Measurements from ENCODE around the gene PLEKHM1.
A peak's percentile ranks its signal among the peaks of the same experiment; 100 is the strongest.

PLEKHM1 gene

GRCh38 chr17:45425125-45425983, 65.2 kb downstream of the PLEKHM1 start:
- DNase-seq = no peak

- no peak for DNase-seq
Observed at GRCh38 chr17:45424769-45425124, 65.8 kb downstream of the PLEKHM1 start.

GRCh38 chr17:45423975-45424335, 66.6 kb downstream of the PLEKHM1 start:
- DNase-seq = no peak

- no peak for DNase-seq
Observed at GRCh38 chr17:45423304-45423974, 67.1 kb downstream of the PLEKHM1 start.

GRCh38 chr17:45414990-45415881, 75.3 kb downstream of the PLEKHM1 start:
- no peak for DNase-seq

- peak in 1 of 2 donors; percentile 76 for DNase-seq
Observed at GRCh38 chr17:45413498-45413923, 77.0 kb downstream of the PLEKHM1 start.

GRCh38 chr17:45411348-45412105, 79.0 kb downstream of the PLEKHM1 start:
- no peak for DNase-seq

- DNase-seq = peak; percentile 61 to 64
Observed at GRCh38 chr17:45410144-45411091, 80.1 kb downstream of the PLEKHM1 start.

GRCh38 chr17:45409659-45410076, 80.9 kb downstream of the PLEKHM1 start:
- DNase-seq = no peak

- no peak for DNase-seq
Observed at GRCh38 chr17:45408611-45409421, 81.7 kb downstream of the PLEKHM1 start.

GRCh38 chr17:45406107-45406506, 84.4 kb downstream of the PLEKHM1 start:
- DNase-seq = no peak

- no peak for DNase-seq
Observed at GRCh38 chr17:45405250-45406086, 85.1 kb downstream of the PLEKHM1 start.

- DNase-seq = no peak
Observed at GRCh38 chr17:45404870-45405249, 85.7 kb downstream of the PLEKHM1 start.

- no peak for DNase-seq
Observed at GRCh38 chr17:45403906-45404490, 86.5 kb downstream of the PLEKHM1 start.

- no peak for DNase-seq
Observed at GRCh38 chr17:45402916-45403315, 87.6 kb downstream of the PLEKHM1 start.

- DNase-seq = no peak
Observed at GRCh38 chr17:45398800-45399199, 91.7 kb downstream of the PLEKHM1 start.

GRCh38 chr17:45397796-45398195, 92.7 kb downstream of the PLEKHM1 start:
- no peak for DNase-seq

- DNase-seq = no peak
Observed at GRCh38 chr17:45396496-45397205, 93.9 kb downstream of the PLEKHM1 start.

Measured in CD4-positive, alpha-beta T cell treated with Interleukin-4 for 1 hour (primary cell).